Ascending aorta (tissue), 2 donors: Measurements from ENCODE around the gene SERTAD4. TPM values are rescaled to one million over a fixed set of nuclear protein-coding genes. Genes with fewer than 3 reads are reported as not detected.
A peak's percentile ranks its signal among the peaks of the same experiment; 100 is the strongest.

ENCODE experiments used
- DNase-seq, 2 donors: peaks; one replicate each; pipeline ENCODE4 v3.0.0-alpha.2; 2019; ENCODE audit warnings: low spot score in 2 of 2
- H3K27ac ChIP-seq, 2 donors: fragments of 200-600 bp; sonication (generic); one replicate each; pipeline ENCODE4 v1.5.1; 2016 to 2017; ENCODE audit warnings: mild to moderate bottlenecking in 1 of 2
- H3K27me3 ChIP-seq: fragments of 200-600 bp; sonication (generic); one replicate; pipeline ENCODE4 v1.5.1; 2017
- H3K36me3 ChIP-seq, 2 donors: fragments of 200-600 bp; sonication (generic); one replicate each; pipeline ENCODE4 v1.5.1; 2016
- H3K4me1 ChIP-seq, 2 donors: fragments of 200-600 bp; sonication (generic); one replicate each; pipeline ENCODE4 v1.5.1; 2016 to 2017; ENCODE audit warnings: mild to moderate bottlenecking in 1 of 2
- H3K4me3 ChIP-seq, 2 donors: fragments of 200-600 bp; sonication (generic); one replicate each; pipeline ENCODE4 v1.5.1; 2016 to 2017; ENCODE audit warnings: mild to moderate bottlenecking in 1 of 2
- H3K9me3 ChIP-seq, 2 donors: fragments of 200-600 bp; sonication (generic); one replicate each; pipeline ENCODE4 v1.5.1; 2016
- CTCF ChIP-seq, 3 experiments: fragments of 200-600 bp in 2 of 3; fragments of 450-650 bp in 1 of 3; sonication (generic) in 2 of 3; IDR thresholded peaks; one replicate each; pipeline ENCODE4 v1.5.1; 2016 to 2019; ENCODE audit warnings: antibody characterized with exemption in 3 of 3, mild to moderate bottlenecking in 1 of 3, moderate library complexity in 1 of 3
- intact Hi-C: fragments of 100-400 bp; cut with DNase I; formaldehyde crosslinking; loops from one replicate; pipeline ENCODE4 v1.15.1; 2023
- total RNA-seq: library from RNA; depleted of rRNA; stranded (reverse); fragments of >200 nt; gene quantifications from one replicate; pipeline ENCODE4 v1.1.0, GENCODE V29; 2016

Gene SERTAD4
- total RNA-seq, 1 donor from 2014 or later = 4.0 TPM

GRCh38 chr1:210237981-210238380 lies 5.4 kb downstream of the SERTAD4 start:
- Histone ChIP-seq H3K27ac (peak overlapping the region; percentile 80 to 91), H3K9me3 (no peaks in the 10 kb centered on the region), H3K4me3 (peak overlapping the region in 1 of 2 donors; percentile 51), H3K4me1 (peaks cover 7 to 61% of the 10 kb centered on the region in 2 donors), H3K36me3 (peaks cover 0 to 4% of the 10 kb centered on the region in 2 donors), H3K27me3 (no peaks in the 10 kb centered on the region)
- TF ChIP-seq CTCF (IDR thresholded peaks at IDR 0.05) = no peak
- intact Hi-C loops = loop anchor here (1.0 to 10.0 kb wide), 3 partner anchors 55 to 1017 kb away; partner anchors contain the start of gene RCOR3
- DNase-seq = no peak

DNA sequence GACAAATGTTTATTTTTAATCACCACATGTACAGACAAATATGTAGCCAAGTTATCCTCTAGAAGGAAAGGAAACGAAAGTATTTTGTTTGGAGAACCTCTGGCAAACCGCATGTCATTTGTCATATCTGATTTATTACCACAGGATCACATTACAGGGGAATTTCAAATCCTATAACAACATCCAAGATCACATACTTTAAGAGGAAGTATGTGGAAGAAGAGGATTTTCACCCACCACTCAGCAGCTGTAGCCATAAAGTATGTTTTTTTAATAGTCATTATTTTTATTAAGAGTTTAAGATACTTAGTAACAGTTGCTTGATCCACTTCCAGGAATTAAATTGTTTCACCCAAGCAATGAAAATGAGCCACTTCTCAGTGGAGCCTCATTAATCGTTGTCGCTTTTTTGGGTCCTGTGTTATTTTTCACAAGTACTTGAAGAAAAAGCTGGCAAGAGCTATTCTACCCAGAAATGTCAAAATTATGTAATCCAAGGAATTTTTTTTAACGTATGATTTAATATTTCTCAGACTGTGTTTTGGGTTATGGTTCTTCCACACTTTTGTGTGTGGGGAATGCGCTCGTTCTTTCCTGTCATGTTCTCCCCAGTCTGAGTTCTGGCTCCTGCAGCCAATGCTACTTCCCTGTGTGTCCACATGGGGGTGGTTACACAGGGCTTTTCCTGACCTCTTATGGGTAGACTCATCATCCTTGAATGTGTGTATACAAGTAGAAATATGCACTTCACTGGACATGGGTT lies 6.9 kb downstream of the SERTAD4 start:
- no peaks in the 10 kb centered on the region for H3K27me3 ChIP-seq
- peak in 2 of 3 experiments; percentile 40 to 45 for TF ChIP-seq CTCF (IDR thresholded peaks at IDR 0.05)
- intact Hi-C loops = loop anchor here (1.0 to 10.0 kb wide), 3 partner anchors 23 to 1015 kb away; partner anchors contain the start of gene RCOR3
- H3K4me3 ChIP-seq = no peak overlapping the region
- H3K27ac ChIP-seq = peak overlapping the region; percentile 62 to 66
- H3K9me3 ChIP-seq = no peaks in the 10 kb centered on the region
- peaks cover 0 to 4% of the 10 kb centered on the region in 2 donors for H3K36me3 ChIP-seq
- DNase-seq = peak in 1 of 2 donors; percentile 79
- peaks cover 3 to 55% of the 10 kb centered on the region in 2 donors for H3K4me1 ChIP-seq

DNA sequence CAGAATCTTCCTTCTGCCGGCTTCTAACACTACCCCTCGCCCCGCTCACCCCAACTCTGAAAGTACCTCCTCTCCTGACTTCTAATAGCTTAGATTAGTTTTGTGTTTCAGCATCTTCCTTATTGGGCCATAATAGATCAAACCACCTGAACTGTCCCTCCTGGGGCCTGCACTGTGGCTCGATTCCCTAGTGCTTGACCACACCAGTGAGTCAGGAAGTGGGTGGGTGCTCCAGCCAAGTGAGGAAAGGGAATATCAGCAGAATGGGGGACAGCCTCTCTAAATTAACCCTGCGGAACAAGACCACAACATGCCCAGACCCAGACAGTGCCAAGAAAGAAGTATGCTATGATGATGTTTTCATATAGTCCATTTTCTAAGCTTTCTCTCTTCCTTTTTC lies 8.5 kb downstream of the SERTAD4 start:
- intact Hi-C loops = no loop called here
- H3K27me3 ChIP-seq = no peaks in the 10 kb centered on the region
- no peak for DNase-seq
- TF ChIP-seq CTCF (IDR thresholded peaks at IDR 0.05) = no peak
- no peak overlapping the region for H3K4me3 ChIP-seq
- peaks cover 3 to 45% of the 10 kb centered on the region in 2 donors for H3K4me1 ChIP-seq
- no peaks in the 10 kb centered on the region for H3K9me3 ChIP-seq
- H3K36me3 ChIP-seq = peaks cover 0 to 4% of the 10 kb centered on the region in 2 donors
- H3K27ac ChIP-seq = peak overlapping the region in 1 of 2 donors; percentile 62

GRCh38 chr1:210244746-210245367 lies 12.3 kb downstream of the SERTAD4 start:
- H3K4me1 ChIP-seq = peaks cover 0 to 14% of the 10 kb centered on the region in 2 donors
- H3K9me3 ChIP-seq = no peaks in the 10 kb centered on the region
- no peak overlapping the region for H3K4me3 ChIP-seq
- peaks cover 0 to 4% of the 10 kb centered on the region in 2 donors for H3K36me3 ChIP-seq
- DNase-seq = no peak
- no peak for TF ChIP-seq CTCF (IDR thresholded peaks at IDR 0.05)
- no peak overlapping the region for H3K27ac ChIP-seq
- intact Hi-C loops = no loop called here
- no peaks in the 10 kb centered on the region for H3K27me3 ChIP-seq

GRCh38 chr1:210246447-210246846 lies 13.9 kb downstream of the SERTAD4 start:
- Histone ChIP-seq H3K4me1 (peaks cover 0 to 10% of the 10 kb centered on the region in 2 donors), H3K36me3 (peaks cover 0 to 4% of the 10 kb centered on the region in 2 donors), H3K27ac (no peak overlapping the region), H3K4me3 (no peak overlapping the region), H3K27me3 (no peaks in the 10 kb centered on the region), H3K9me3 (no peaks in the 10 kb centered on the region)
- intact Hi-C loops = no loop called here
- no peak for DNase-seq
- TF ChIP-seq CTCF (IDR thresholded peaks at IDR 0.05) = no peak
